Large intestine (tissue), 3 donors: ENCODE data around the gene SCMH1. TPM values are rescaled to one million over a fixed set of nuclear protein-coding genes. Genes with fewer than 3 reads are reported as not detected.

ENCODE experiments used
- DNase-seq, 2 donors: peaks; one replicate each; pipeline versions ENCODE4 v3.0.0 to v3.0.0-alpha.2; 2013
- H3K27ac ChIP-seq: one replicate; pipeline ENCODE4 v1.5.1; 2013; ENCODE audit warnings: low read length
- H3K27me3 ChIP-seq: 2 replicates; pipeline ENCODE4 v1.6.1; 2013; ENCODE audit warnings: low read length; ENCODE audit not compliant: control insufficient read depth, insufficient read depth
- H3K36me3 ChIP-seq: 2 replicates; pipeline ENCODE4 v1.6.1; 2013; ENCODE audit warnings: low read length; ENCODE audit not compliant: control insufficient read depth, insufficient read depth
- H3K4me1 ChIP-seq: one replicate; pipeline ENCODE4 v1.6.1; 2013; ENCODE audit warnings: low read length; ENCODE audit not compliant: control insufficient read depth, insufficient read depth
- H3K4me3 ChIP-seq: one replicate; pipeline ENCODE4 v1.5.1; 2013; ENCODE audit warnings: low read length
- H3K9me3 ChIP-seq: one replicate; pipeline ENCODE4 v1.6.1; 2013; ENCODE audit warnings: mild to moderate bottlenecking, low read depth, low read length, moderate library complexity; ENCODE audit not compliant: control insufficient read depth
- WGBS: methylation state at CpG from one replicate; pipeline ENCODE4 v1.1.5; 2013; ENCODE audit warnings: low lambda C conversion rate; ENCODE audit not compliant: insufficient coverage; 5-methylcytosine and 5-hydroxymethylcytosine counted together
- polyA plus RNA-seq: library from polyadenylated mRNA; unstranded; fragments of 120-200 nt; gene quantifications from one replicate; pipeline ENCODE4 v1.2.1, GENCODE V29; 2013

SCMH1 gene
- polyA plus RNA-seq, 1 donor, result 42.8 TPM

GRCh38 chr1:41158966-41159365, 83.1 kb downstream of the SCMH1 start:
- DNase-seq, result no peak
- H3K36me3 ChIP-seq, result peaks cover 10% of the 10 kb centered on the region
- H3K27me3 ChIP-seq, result no peaks in the 10 kb centered on the region
- H3K4me1 ChIP-seq, result peaks cover 2% of the 10 kb centered on the region
- no peak overlapping the region for H3K4me3 ChIP-seq
- H3K9me3 ChIP-seq, result no peaks in the 10 kb centered on the region
- 100% methylated on average over 1 of the region's 1 CpG for WGBS
- H3K27ac ChIP-seq, result no peak overlapping the region

DNA sequence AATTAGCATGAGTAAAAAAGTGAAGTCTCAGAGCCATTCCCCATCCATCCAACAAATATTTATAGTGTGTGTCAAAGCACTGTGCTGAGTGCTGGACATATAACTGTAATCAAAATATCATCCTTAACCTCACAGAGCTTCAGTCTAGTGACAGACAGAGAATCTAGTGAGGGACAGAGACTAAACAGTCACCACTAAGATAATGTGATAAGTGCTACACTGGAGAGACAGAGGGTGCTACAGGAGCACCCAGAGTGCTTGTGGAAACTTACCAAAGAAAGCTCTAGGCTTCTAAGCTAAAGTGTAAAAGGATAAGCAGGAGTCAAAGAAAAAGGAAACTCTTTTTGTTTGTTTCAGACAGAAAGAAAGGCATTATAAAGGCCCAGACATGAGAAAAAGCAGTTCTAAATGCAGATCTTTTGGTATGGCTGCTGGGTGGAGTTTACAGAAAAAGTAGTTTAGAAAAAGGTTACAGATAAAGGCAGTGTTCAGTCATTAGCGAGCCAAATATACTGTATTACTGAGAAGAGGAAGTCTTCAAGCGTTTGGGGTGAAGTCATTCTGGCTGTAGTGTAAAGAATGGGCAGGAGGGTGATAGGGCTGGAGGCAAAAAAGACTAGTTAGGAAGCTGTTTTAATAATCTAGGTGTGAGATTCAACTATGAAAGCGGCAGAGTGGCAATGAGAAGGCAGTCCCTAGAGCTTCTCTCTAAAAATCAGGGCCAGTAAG, 83.8 kb downstream of the SCMH1 start:
- DNase-seq, result no peak
- H3K36me3 ChIP-seq, result peaks cover 10% of the 10 kb centered on the region
- 100% methylated on average over 1 of the region's 3 CpGs for WGBS
- peaks cover 7% of the 10 kb centered on the region for H3K4me1 ChIP-seq
- no peak overlapping the region for H3K4me3 ChIP-seq
- H3K27me3 ChIP-seq, result no peaks in the 10 kb centered on the region
- no peak overlapping the region for H3K27ac ChIP-seq
- no peaks in the 10 kb centered on the region for H3K9me3 ChIP-seq

GRCh38 chr1:41155105-41155504, 87.0 kb downstream of the SCMH1 start:
- Histone ChIP-seq H3K27ac (peak overlapping the region; percentile 25), H3K4me1 (peaks cover 27% of the 10 kb centered on the region), H3K36me3 (peaks cover under 1% of the 10 kb centered on the region), H3K27me3 (no peaks in the 10 kb centered on the region), H3K9me3 (no peaks in the 10 kb centered on the region), H3K4me3 (no peak overlapping the region)
- DNase-seq, result no peak
- no CpG with 5 or more reads among the region's 1 CpG for WGBS

DNA sequence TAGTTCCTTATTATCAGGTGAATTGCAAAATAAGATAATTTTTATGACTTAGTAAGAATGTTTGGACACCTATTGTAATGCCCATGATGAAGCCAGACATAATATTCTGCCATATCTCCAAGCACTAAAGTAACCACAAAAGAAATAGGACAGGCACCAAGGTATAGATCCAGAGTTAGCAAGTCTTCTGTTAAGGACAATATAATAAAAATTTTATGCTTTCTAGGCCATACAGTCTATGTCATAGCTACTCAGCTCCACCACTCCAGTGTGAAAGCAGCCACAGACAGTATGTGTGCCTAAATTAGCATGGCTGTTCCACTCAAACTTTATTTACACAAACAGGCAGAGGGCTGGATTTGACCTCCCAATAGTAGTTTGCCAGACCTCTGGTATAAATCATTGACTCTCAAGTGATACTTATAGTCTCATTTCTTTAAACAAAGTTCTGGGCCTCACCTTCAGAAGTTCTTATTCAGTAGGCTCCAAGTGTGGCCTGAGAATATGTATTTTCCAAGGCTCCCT, 88.3 kb downstream of the SCMH1 start:
- peaks cover 8% of the 10 kb centered on the region for H3K36me3 ChIP-seq
- H3K27ac ChIP-seq, result peak overlapping the region; percentile 51
- H3K4me3 ChIP-seq, result no peak overlapping the region
- no peaks in the 10 kb centered on the region for H3K9me3 ChIP-seq
- peak in 1 of 2 donors; percentile 38 for DNase-seq
- H3K4me1 ChIP-seq, result peaks cover 33% of the 10 kb centered on the region
- H3K27me3 ChIP-seq, result no peaks in the 10 kb centered on the region

GRCh38 chr1:41152622-41153044, 89.5 kb downstream of the SCMH1 start:
- no peaks in the 10 kb centered on the region for H3K27me3 ChIP-seq
- no CpG with 5 or more reads among the region's 1 CpG for WGBS
- peak; percentile 53 to 81 for DNase-seq
- peaks cover 33% of the 10 kb centered on the region for H3K4me1 ChIP-seq
- no peaks in the 10 kb centered on the region for H3K9me3 ChIP-seq
- no peak overlapping the region for H3K4me3 ChIP-seq
- H3K36me3 ChIP-seq, result peaks cover 8% of the 10 kb centered on the region
- peak overlapping the region; percentile 80 for H3K27ac ChIP-seq

- 83% methylated on average over 2 of the region's 4 CpGs for WGBS
- H3K27me3 ChIP-seq, result no peaks in the 10 kb centered on the region
- H3K4me3 ChIP-seq, result no peak overlapping the region
- peak overlapping the region; percentile 80 for H3K27ac ChIP-seq
- peaks cover 33% of the 10 kb centered on the region for H3K4me1 ChIP-seq
- no peaks in the 10 kb centered on the region for H3K9me3 ChIP-seq
- DNase-seq, result no peak
- peaks cover 8% of the 10 kb centered on the region for H3K36me3 ChIP-seq
Observed at GRCh38 chr1:41151846-41152245, 90.3 kb downstream of the SCMH1 start.

DNA sequence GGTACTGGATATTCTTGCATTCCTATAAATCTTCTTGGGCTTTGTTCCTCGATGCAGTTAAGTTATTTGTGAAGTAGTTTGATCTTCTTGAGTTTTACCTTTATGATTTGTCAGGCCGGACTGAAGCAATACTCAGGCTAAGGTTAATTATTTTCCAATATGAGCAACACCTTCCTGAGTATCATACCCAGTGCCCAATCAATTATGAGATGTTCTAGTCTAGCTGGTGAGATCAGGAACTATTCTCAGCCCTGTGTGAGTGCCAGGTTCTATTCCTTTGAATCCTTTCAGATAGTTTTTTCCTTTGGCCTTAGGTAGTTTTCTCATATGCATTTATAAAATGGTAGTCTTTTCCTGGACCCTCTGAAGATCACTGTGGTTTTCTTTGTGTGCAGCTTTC, 92.5 kb downstream of the SCMH1 start:
- Histone ChIP-seq H3K9me3 (no peaks in the 10 kb centered on the region), H3K27me3 (no peaks in the 10 kb centered on the region), H3K4me1 (peaks cover 33% of the 10 kb centered on the region), H3K4me3 (no peak overlapping the region), H3K36me3 (peaks cover 8% of the 10 kb centered on the region), H3K27ac (peak overlapping the region; percentile 80)
- 93% methylated on average over 2 of the region's 2 CpGs for WGBS
- peak in 1 of 2 donors; percentile 20 for DNase-seq

- H3K4me1 ChIP-seq, result no peaks in the 10 kb centered on the region
- H3K9me3 ChIP-seq, result peaks cover 12% of the 10 kb centered on the region
- DNase-seq, result no peak
- H3K27ac ChIP-seq, result no peak overlapping the region
- 100% methylated on average over 1 of the region's 1 CpG for WGBS
- no peak overlapping the region for H3K4me3 ChIP-seq
- H3K27me3 ChIP-seq, result no peaks in the 10 kb centered on the region
- peaks cover 13% of the 10 kb centered on the region for H3K36me3 ChIP-seq
Observed at GRCh38 chr1:41144285-41144684, 97.8 kb downstream of the SCMH1 start.

- Histone ChIP-seq H3K36me3 (peaks cover 16% of the 10 kb centered on the region), H3K9me3 (peaks cover 12% of the 10 kb centered on the region), H3K27me3 (no peaks in the 10 kb centered on the region), H3K4me3 (no peak overlapping the region), H3K27ac (no peak overlapping the region), H3K4me1 (no peaks in the 10 kb centered on the region)
- DNase-seq, result no peak
- WGBS, result 100% methylated on average over 1 of the region's 1 CpG
Observed at GRCh38 chr1:41138549-41138948, 103.6 kb downstream of the SCMH1 start.

DNA sequence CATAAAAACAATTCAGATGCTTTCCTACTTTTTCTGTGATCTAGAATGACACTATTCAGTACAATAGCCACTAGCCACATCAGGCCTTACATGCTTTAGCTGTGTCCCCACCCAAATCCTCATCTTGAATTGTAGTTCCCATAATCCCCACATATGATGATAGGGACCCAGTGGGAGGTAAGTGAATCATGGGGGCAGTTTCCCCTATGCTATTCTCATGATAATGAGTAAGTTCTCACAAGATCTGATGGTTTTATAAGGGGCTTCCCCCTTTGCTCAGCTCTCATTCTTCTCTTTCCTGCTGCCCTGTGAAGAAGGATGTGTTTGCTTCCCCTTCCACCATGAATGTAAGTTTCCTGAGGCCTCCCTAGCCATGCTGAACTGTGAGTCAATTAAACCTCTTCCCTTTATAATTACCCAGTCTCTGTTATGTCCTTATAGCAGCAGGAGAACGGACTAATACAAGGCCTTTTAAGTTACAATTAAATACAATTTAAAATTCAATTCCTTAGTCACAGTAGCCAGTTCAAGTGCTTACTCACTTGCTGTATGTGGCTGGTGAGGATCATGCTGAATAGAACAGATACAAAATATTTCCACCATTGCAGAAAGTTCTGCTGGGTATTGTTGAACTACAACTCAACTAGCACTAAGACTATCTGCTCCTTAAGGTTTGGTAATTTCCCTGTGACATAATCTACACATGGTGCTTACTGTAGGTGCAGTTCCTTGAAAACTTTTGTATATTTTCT, 106.7 kb downstream of the SCMH1 start:
- H3K9me3 ChIP-seq, result peaks cover 8% of the 10 kb centered on the region
- H3K4me1 ChIP-seq, result no peaks in the 10 kb centered on the region
- 100% methylated on average over 1 of the region's 1 CpG for WGBS
- H3K36me3 ChIP-seq, result peaks cover 4% of the 10 kb centered on the region
- H3K4me3 ChIP-seq, result no peak overlapping the region
- no peak for DNase-seq
- H3K27me3 ChIP-seq, result no peaks in the 10 kb centered on the region
- H3K27ac ChIP-seq, result no peak overlapping the region
